Epithelial cell of esophagus (primary cell): Measurements from ENCODE around the gene MRPS25.

Experiments used
- DNase-seq: peaks from one replicate; pipeline ENCODE4 v3.0.0; 2010; ENCODE audit warnings: low read depth
- H3K4me3 ChIP-seq: 2 replicates; pipeline ENCODE4 v1.5.1; 2011; ENCODE audit warnings: mild to moderate bottlenecking, low read length, control low read depth
- CTCF ChIP-seq: IDR thresholded peaks from 2 replicates; pipeline ENCODE4 v1.5.1; 2011; ENCODE audit warnings: low read depth, mild to moderate bottlenecking, low read length, control low read depth, inconsistent platforms; ENCODE audit not compliant: insufficient read depth; ENCODE audit errors: missing control alignments

The MRPS25 gene

GRCh38 chr3:15032650-15033049, 32.5 kb downstream of the MRPS25 start:
- no peak overlapping the region for H3K4me3 ChIP-seq
- TF ChIP-seq CTCF, result no peak
- no peak for DNase-seq

GRCh38 chr3:15029625-15030024, 35.5 kb downstream of the MRPS25 start:
- TF ChIP-seq CTCF, result no peak
- DNase-seq, result no peak
- no peak overlapping the region for H3K4me3 ChIP-seq

GRCh38 chr3:15023719-15024118, 41.4 kb downstream of the MRPS25 start:
- no peak overlapping the region for H3K4me3 ChIP-seq
- TF ChIP-seq CTCF, result no peak
- no peak for DNase-seq

- H3K4me3 ChIP-seq, result no peak overlapping the region
- no peak for DNase-seq
- no peak for TF ChIP-seq CTCF
These were observed 41.9 kb downstream of the MRPS25 start for GRCh38 chr3:15023249-15023648.

- no peak for TF ChIP-seq CTCF
- no peak overlapping the region for H3K4me3 ChIP-seq
- no peak for DNase-seq
These were observed 47.9 kb downstream of the MRPS25 start for GRCh38 chr3:15017191-15017590.

GRCh38 chr3:15015456-15015855, 49.7 kb downstream of the MRPS25 start:
- TF ChIP-seq CTCF, result no peak
- H3K4me3 ChIP-seq, result no peak overlapping the region
- DNase-seq, result no peak

- no peak for TF ChIP-seq CTCF
- DNase-seq, result no peak
- no peak overlapping the region for H3K4me3 ChIP-seq
These were observed 50.3 kb downstream of the MRPS25 start for GRCh38 chr3:15014606-15015328.
